Suprapubic skin (tissue), 4 donors: ENCODE measurements around the gene TOM1. TPM values are rescaled to one million over a fixed set of nuclear protein-coding genes. Genes with fewer than 3 reads are reported as not detected.

Experiments used
- DNase-seq, 2 donors: peaks; one replicate each; pipeline ENCODE4 v3.0.0-alpha.2; 2019; ENCODE audit warnings: low spot score in 2 of 2
- H3K27ac ChIP-seq: fragments of 200-600 bp; sonication (generic); one replicate; pipeline ENCODE4 v1.5.1; 2019
- H3K27me3 ChIP-seq: fragments of 200-600 bp; sonication (generic); one replicate; pipeline ENCODE4 v1.5.1; 2019
- H3K36me3 ChIP-seq: fragments of 200-600 bp; sonication (generic); one replicate; pipeline ENCODE4 v1.5.1; 2019
- H3K4me1 ChIP-seq: fragments of 200-600 bp; sonication (generic); one replicate; pipeline ENCODE4 v1.5.1; 2019
- H3K4me3 ChIP-seq: fragments of 200-600 bp; sonication (generic); one replicate; pipeline ENCODE4 v1.5.1; 2019; ENCODE audit warnings: mild to moderate bottlenecking
- H3K9me3 ChIP-seq: fragments of 200-600 bp; sonication (generic); one replicate; pipeline ENCODE4 v1.5.1; 2019
- CTCF ChIP-seq, 2 donors: fragments of 200-600 bp in 1 of 2; fragments of 450-650 bp in 1 of 2; sonication (generic) in 1 of 2; IDR thresholded peaks; one replicate each; pipeline ENCODE4 v1.5.1; 2016 to 2019; ENCODE audit warnings: antibody characterized with exemption in 2 of 2, mild to moderate bottlenecking in 1 of 2, moderate library complexity in 1 of 2
- EP300 ChIP-seq: sonication (generic); formaldehyde crosslinking; IDR thresholded peaks from one replicate; pipeline ENCODE4 v1.6.1; 2017; ENCODE audit warnings: antibody characterized with exemption
- POLR2A ChIP-seq, 2 donors: fragments of 450-650 bp; IDR thresholded peaks; one replicate each; pipeline ENCODE4 v1.6.1; 2017; ENCODE audit warnings: antibody characterized with exemption in 2 of 2, mild to moderate bottlenecking in 2 of 2, moderate library complexity in 2 of 2
- POLR2AphosphoS5 ChIP-seq, 3 donors: sonication (generic); formaldehyde crosslinking; IDR thresholded peaks; one replicate each; pipeline ENCODE4 v1.6.1; 2017; ENCODE audit warnings: antibody characterized with exemption in 3 of 3
- WGBS: methylation state at CpG from one replicate; pipeline ENCODE4 v1.1.5; 2018; 5-methylcytosine and 5-hydroxymethylcytosine counted together
- total RNA-seq, 4 donors: library from RNA; depleted of rRNA; stranded (reverse); fragments of >200 nt; gene quantifications; one replicate each; pipeline ENCODE4 v1.1.0, GENCODE V29; 2016

Gene TOM1
- total RNA-seq, 4 donors from 2014 or later, result 105 to 279 (median 130) TPM

DNA sequence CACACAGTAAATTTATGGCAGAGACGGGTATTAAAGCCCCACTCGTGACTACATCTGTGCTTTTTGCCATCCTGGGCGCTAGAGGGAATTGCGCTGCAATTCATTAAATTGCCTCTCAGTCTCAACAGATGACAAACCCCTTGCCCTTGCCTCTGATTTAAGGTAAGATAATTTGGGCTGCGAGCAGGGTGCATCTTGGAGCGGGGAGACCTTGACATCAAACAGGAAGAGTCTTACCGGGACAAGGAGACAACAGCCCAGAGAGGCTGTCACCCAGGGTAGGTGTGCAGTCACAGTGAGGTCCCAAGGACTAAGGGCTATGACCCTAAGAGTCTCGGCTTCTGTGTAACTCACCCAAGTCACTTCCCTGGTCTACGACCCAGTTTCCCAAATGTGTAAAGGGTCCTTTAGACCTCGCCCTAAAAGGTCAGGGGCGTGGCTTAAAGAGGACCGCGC, 449 bp upstream of the TOM1 start:
- H3K27me3 ChIP-seq, result no peaks in the 10 kb centered on the region
- WGBS, result 3% methylated on average over 10 of the region's 13 CpGs
- DNase-seq, result no peak
- peak overlapping the region; percentile 89 for H3K4me3 ChIP-seq
- H3K4me1 ChIP-seq, result peaks cover 24% of the 10 kb centered on the region
- peak overlapping the region; percentile 97 for H3K27ac ChIP-seq
- TF ChIP-seq CTCF (IDR thresholded peaks at IDR 0.05), result peak in 1 of 2 donors; percentile 12
- TF ChIP-seq EP300, result no peak
- H3K36me3 ChIP-seq, result peaks cover 4% of the 10 kb centered on the region
- no peaks in the 10 kb centered on the region for H3K9me3 ChIP-seq

GRCh38 chr22:35301372-35301874, 1.7 kb downstream of the TOM1 start:
- WGBS, result 56% methylated on average over 17 of the region's 17 CpGs
- TF ChIP-seq POLR2A (IDR thresholded peaks at IDR 0.05) (peak in 1 of 2 donors; percentile 41), EP300 (no peak), CTCF (IDR thresholded peaks at IDR 0.05) (no peak), POLR2AphosphoS5 (IDR thresholded peaks at IDR 0.05) (peak; percentile 70 to 99 (median 80))
- H3K4me3 ChIP-seq, result peak overlapping the region; percentile 89
- H3K9me3 ChIP-seq, result no peaks in the 10 kb centered on the region
- H3K4me1 ChIP-seq, result peaks cover 33% of the 10 kb centered on the region
- DNase-seq, result peak in 1 of 2 donors; percentile 90
- peak overlapping the region; percentile 97 for H3K27ac ChIP-seq
- H3K27me3 ChIP-seq, result no peaks in the 10 kb centered on the region
- no peaks in the 10 kb centered on the region for H3K36me3 ChIP-seq

DNA sequence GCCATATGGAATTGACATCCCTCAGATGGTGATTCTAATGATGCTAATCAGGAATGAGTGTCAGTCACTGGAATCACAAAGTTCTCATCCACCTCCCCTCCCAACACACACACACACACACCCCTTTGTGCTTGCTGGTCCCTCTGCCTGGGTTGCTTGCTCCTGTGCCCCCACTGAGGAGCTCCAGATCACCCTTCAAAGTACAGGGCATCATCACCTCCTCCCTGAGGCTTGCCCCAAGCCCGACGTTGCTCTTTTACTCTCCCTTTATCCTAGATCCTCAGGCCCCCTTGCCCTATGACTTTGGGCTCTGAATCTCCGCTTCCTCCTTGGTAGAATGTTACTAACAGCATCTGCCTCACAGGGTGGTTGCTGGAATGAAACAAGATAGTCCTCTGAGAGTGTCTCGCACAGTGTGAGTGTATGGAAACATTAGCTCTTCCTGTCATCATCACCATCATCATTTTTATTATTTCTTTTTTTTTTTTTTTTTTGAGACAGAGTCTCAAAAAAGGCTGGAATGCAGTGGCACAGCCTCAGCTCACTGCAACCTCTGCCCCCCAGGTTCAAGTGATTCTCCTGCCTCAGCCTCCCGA, 3.4 kb downstream of the TOM1 start:
- WGBS, result 85% methylated on average over 5 of the region's 5 CpGs

DNA sequence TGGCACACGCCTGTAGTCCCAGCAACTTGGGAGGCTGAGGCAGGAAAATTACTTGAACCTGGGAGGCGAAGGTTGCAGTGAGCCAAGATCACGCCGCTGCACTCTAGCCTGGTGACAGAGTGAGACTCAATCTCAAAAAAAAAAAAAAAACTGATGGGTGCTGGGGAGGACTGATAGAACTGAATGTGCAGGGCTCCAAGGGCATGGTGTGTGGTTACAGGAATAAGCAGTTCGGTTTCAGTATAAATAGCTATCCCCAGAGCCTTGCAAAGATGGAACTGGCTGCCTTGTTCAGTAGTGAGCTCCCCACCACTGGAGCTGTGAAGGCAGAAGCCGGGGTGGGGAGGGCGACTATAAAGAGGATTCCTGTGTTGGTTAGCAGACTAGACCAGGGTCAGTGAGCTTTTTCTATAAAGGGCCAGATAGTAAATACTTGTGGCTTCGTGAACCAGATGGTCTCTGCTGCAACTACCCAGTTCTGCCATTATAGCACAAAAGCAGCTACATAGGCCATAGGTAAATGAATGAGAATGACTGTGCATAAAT, 5.9 kb downstream of the TOM1 start:
- no peak for TF ChIP-seq CTCF (IDR thresholded peaks at IDR 0.05)
- no peak for TF ChIP-seq POLR2AphosphoS5 (IDR thresholded peaks at IDR 0.05)
- no peak for TF ChIP-seq POLR2A (IDR thresholded peaks at IDR 0.05)
- no peak for TF ChIP-seq EP300
- peaks cover 38% of the 10 kb centered on the region for H3K4me1 ChIP-seq
- no peak overlapping the region for H3K4me3 ChIP-seq
- H3K36me3 ChIP-seq, result no peaks in the 10 kb centered on the region
- no peak overlapping the region for H3K27ac ChIP-seq
- DNase-seq, result no peak
- WGBS, result 90% methylated on average over 8 of the region's 8 CpGs
- no peaks in the 10 kb centered on the region for H3K27me3 ChIP-seq
- no peaks in the 10 kb centered on the region for H3K9me3 ChIP-seq

More for the DNA sequence above, 3.4 kb downstream of the TOM1 start:
- Histone ChIP-seq H3K4me1 (peaks cover 34% of the 10 kb centered on the region), H3K4me3 (no peak overlapping the region), H3K27me3 (no peaks in the 10 kb centered on the region), H3K9me3 (no peaks in the 10 kb centered on the region), H3K27ac (no peak overlapping the region), H3K36me3 (no peaks in the 10 kb centered on the region)
- TF ChIP-seq CTCF (IDR thresholded peaks at IDR 0.05), result no peak
- no peak for TF ChIP-seq POLR2A (IDR thresholded peaks at IDR 0.05)
- no peak for TF ChIP-seq POLR2AphosphoS5 (IDR thresholded peaks at IDR 0.05)
- TF ChIP-seq EP300, result no peak
- peak in 1 of 2 donors; percentile 54 for DNase-seq

- Histone ChIP-seq H3K27ac (no peak overlapping the region), H3K27me3 (no peaks in the 10 kb centered on the region), H3K4me1 (peaks cover 36% of the 10 kb centered on the region), H3K4me3 (no peak overlapping the region), H3K9me3 (no peaks in the 10 kb centered on the region), H3K36me3 (no peaks in the 10 kb centered on the region)
- no peak for DNase-seq
- no peak for TF ChIP-seq POLR2AphosphoS5 (IDR thresholded peaks at IDR 0.05)
- TF ChIP-seq POLR2A (IDR thresholded peaks at IDR 0.05), result no peak
- no peak for TF ChIP-seq EP300
- 44% methylated on average over 4 of the region's 4 CpGs for WGBS
These were observed 6.8 kb downstream of the TOM1 start for GRCh38 chr22:35306350-35306967.
